G401.6 (cell line): Measurements from ENCODE around the gene AFF2.

Experiments
- FAIRE-seq: peaks from 2 replicates; lab custom pipeline; 2012; peaks lifted over from hg19 to GRCh38; lab: Jason Lieb, UNC

Gene AFF2

DNA sequence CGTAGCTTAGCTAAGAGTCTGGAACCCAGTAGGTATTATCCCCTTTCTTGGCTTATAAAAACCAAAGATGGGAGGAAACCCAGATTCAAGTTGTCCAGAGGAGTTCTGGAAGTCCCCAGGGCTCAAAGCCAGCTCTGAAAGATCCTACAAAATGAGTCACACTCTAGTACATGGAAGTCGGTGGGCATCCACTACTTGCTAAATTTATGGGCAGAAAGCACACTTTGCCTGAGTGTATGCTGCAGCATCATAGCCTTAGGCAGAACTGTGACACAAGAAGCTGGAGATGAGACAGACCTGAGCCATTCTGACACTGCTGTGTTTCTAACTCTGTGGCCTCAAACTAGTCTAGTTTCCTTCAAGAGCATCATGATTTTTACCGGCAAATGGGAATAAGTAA is 429.3 kb downstream of the AFF2 start:
- no peak for FAIRE-seq

DNA sequence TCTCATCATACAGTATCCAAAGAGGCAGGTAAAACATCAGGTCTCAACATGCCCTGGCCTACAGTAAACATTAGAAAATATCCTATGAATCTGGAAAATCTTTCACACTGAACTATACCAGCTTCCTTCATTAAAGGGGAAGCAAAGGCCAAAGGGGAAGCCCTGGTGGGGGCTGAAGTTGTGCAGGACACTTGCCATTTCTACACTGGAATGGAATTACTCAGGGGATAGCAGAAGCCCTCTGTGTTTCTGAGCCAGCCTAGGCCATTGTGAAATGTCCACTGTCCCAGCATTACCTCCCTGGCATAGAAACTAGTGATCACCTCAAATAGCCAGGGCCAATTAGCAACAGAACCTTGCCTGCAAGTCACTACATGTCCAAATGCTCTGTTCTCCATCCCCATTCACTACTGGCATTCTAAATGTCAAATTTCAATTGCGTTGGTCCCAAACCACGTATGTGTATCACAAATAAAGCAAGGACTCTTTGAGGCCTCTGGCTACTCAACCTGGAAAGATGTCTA is 429.9 kb downstream of the AFF2 start:
- FAIRE-seq = no peak

DNA sequence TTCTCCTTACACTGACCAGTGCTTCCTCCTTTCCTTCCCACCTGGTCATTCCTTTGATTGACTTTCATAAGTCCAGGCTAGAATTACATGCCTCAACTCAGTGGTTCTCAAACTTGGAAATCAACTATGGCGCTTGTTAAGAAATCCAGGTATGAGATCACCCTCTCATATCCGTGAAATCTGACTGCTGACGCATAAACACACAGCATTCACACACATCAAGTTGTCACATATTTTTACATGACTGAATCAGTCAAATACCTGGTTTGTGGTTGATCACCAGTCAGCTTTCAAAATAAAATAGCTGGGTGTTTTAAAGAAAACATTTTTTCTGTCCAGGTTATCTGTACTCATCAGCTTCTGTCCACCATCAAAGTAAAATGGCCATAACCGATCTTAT is 433.5 kb downstream of the AFF2 start:
- FAIRE-seq = no peak

DNA sequence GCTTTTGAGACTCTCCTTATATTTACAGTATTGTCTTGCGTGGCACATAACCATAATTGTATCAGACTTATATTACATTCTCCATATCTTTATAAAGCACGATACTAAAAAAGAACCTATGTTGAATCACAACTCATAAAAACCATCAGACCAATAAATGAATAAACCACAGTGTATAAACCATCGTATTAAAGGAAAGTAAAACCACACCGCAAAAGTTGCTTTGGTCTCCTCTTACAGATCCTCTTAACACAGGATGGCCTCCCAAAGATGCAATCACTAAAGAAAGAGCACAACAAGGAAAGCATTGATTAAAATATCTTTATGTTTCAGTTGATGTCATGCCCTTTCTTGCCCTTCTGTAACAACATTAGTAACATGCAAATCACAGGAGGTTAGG is 437.9 kb downstream of the AFF2 start:
- no peak for FAIRE-seq

DNA sequence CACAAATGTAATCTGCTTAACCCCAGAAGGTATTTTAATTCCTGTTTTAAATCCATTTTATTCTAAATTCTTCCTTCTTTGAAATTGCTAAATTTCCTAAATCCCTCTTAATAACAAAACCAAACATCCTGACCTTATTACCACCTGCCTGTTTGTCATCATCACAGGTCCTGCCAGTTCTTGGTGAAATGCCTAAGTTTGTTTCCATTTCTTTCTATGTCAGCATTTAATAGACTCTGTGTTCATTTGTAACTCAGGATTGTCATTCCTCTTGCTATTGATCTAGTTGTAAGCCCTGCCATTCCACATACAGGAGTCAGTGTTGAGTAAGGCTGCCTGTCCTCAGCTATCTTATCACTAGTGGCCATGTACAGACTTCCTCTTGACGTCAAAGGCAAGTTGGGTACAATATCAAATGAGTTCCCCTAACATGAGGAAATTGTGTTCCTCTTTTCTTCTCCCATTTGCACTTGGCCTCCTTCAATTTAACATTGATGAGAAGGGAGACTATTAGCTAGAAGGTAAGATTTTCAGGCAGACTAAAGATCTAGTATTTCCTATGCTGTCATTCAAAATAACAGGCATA is 440.1 kb downstream of the AFF2 start:
- no peak for FAIRE-seq

DNA sequence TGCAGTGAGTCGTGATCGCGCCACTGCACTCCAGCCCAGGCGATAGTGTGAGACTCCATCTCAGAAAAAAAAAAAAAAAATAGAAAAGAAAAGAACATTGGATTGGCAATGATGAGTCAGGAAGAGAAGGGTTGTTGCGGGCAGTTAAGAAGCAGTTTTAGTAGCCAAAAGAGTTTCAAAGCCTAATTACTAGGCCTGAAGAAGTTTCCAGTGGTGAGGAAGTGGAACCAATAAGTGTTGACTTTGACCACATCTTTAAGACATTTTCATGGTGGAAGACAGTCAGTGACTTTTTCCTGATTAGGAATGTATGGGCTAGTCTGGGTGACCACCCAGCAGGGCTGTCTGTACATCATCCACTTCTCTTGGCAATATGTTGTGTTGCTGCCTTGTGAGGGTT is 442.3 kb downstream of the AFF2 start:
- no peak for FAIRE-seq

DNA sequence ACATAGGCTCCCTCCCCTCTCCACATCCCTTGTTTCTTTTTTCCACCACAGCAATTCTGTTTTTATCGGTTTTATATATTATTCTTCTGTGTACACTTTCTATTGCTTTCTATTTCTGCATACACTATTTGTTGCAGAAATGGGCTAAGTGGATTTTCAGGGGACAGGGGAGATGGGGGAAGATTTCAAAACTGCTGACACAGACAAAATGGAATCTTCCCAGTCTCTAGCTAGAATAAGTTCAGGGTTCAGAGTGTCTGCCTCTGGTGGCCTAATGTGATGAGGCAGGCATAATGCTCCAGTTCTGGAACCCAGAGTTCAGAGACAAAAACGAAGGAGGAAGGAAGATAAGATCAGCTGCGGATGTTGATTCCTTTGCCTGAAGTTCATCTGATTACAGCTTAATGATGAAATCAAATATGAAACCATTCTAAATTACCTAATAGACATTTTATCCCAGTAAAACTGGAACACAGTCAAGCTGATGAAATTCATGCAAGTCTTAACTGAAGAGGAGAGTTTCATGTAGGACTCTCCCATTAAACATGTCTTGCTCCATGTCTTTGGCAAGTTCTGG is 447.1 kb downstream of the AFF2 start:
- no peak for FAIRE-seq

DNA sequence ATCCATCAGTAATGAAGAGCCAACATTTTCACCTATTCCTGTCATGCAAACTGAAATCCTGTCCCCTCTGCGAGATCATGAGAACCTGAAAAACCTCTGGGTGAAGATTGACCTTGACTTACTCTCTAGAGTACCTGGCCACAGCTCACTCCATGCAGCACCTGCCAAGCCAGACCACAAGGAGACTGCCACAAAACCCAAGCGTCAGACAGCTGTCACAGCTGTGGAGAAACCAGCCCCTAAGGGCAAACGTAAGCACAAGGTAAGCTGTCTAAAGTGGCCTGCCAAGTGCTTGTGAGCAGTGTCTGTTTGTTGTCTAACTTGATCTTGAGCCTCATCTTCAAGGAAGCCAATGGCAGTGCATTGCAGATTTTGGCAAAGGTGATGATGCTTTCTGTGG is 455.9 kb downstream of the AFF2 start:
- no peak for FAIRE-seq

DNA sequence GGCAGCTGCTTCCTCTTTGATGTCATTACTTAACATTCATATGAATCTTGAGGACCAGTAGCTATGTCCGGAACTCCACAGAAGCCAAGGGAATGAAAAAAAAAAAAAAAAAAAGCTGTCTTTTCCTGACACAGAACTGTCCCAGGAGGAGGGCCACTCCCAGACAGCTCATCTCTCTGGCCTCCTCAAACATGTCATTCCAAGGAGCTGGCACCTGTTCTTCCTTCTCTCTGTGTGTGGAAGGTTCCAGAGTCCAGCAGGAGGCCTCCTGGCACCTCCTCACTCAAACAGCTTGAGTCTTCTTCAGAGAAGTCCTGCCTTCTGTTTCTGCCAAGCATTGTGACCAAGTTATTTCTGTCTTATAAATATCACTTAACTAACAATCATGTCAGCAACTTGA is 458.5 kb downstream of the AFF2 start:
- FAIRE-seq = no peak

DNA sequence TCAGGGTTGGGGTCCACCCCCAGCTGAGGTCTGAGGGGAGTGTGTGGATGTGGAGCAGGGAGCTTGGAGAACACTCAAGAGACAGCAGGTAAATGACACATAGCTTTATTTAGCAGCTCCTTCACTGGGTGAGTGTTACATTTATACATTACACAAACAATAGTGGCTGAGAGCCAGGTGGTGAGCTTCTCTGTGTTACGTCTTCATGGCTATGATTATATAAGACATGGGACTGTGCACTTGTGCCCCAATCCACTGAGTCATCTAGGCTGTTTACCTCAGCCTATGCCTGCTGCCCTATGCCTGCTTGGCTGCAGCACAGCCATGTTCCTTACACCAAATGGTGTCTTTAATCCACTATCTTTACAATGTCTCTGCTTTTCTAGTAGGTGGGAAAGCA is 459.6 kb downstream of the AFF2 start:
- no peak for FAIRE-seq

DNA sequence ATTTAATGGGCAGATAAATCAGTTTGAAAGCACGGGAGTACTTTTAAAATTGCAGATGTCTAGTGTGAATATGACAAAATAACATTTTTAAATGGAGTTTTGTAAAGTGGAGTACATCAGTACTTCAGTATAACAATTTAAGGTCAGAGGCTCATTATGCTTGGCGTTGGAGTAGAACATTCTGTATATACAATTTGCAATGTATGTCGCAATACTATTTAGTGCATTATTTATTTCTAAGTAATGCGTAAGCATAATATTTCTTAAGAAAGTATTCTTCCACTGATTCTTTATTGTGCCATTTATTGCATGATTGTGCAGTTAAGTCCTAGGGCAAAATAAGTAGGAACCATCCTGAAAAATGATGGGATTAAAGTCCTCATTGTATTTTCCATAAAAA is 461.6 kb downstream of the AFF2 start:
- FAIRE-seq = no peak

DNA sequence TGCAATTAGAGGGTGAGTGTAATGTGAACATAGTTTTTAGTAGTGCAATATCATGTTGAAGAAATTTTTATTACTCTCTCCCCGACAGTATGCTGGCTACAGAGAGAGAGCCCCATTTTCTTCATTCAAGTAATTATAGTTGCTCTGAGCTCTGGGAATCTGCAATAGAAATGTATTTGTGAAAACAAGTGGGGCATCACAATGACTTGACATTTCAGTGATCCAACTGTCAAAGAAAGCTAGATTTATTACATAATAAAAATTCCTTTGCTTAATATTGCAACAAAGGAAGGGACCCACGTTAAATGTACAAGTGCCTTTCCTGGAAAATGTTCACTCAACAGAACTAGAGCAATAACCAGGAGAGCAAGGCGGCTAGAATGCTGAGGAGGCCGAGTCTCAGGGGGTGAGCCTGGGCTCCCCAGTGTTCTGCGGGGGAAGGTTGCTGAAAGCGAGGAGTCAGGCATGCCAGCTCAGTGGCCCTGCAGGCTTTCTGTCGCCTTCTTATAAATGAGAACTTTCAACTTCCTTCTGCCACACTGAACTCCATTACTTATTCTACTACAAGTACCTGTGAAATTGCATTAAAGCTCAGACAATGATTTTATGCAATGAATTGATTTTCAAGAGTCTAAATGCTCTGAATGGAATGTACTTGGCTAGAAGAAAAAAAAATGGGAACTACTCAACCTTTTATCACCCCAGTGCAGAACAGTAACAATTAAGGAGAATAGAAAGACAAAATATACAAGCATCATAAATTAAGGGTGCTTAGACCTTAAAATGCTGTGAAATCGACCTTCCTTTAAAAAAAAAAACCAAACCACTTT is 476.4 kb downstream of the AFF2 start:
- FAIRE-seq = no peak

DNA sequence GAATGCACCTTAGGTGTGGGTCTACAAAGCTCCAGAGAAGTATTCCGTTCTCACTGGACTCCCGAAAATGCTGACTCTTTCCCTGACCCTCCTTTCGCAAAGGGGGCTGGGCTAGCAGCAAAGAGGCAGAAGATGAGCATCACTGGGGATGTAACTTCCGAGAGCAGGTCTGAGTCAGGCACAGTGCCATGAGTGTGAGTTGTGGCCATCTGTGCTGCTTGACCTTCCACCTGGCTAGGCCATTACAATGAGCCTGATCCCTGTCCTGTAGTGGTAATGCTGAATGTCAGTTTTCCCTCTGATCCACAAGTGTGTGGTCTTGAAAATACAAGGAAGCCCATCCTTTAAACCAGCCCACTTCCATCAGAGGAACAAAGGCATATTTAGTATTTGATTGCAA is 479.4 kb downstream of the AFF2 start:
- no peak for FAIRE-seq

DNA sequence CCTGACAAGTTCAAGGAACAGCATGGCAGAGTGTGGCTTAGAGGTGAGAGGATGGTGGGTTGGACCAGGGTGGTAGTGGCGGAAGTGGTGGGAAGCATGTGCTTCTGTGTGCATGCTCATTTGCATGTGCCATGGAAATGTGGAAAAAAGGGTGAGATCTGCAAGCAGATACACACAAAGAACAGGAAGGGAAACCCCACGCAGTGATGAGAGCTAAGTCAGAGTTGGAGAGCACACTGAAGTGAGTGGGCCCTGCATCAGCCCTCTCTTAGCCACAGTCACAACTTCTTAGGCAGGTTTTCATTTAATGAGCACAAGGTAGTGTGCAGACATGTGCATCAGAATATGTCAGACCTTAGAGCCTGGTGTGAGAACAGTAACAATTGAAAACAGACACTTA is 483.8 kb downstream of the AFF2 start:
- FAIRE-seq = no peak

DNA sequence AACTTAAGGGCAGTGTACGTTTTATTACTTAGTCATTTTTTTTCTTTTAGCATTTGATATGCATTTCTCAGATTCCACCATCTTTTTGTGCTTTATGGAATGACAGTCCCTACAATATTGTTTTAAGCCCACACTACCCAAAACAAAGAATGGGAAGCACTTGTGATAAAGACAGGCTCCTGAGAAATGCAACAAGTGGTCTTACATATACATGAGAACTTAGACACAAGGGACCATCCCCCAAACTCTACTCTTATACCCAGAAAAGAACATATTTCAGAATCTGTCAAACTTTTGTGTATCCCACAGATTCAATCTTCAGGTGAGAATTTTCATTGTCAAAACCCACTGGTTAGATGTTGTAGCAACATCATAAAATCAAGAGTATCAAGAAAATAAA is 491.1 kb downstream of the AFF2 start:
- no peak for FAIRE-seq

DNA sequence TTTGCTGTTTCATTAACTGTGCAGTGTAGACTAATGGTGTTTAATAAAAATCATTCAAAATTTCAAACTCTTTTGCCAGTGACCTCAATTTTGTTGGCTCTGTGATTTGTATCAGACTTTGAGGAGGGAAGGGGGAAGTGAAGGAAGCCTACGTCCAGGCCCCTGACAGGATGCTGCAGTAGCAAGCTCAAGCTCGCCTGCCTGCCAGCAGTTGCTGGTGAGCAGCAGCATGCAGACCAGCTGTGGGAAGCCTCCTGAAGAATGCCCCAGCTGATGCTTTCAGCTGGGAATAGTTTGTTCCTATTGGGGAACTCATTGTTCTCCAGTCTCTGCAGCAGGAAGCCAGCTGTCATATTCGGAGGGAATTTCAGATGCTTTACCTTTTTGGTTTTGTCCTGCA is 495.2 kb downstream of the AFF2 start:
- no peak for FAIRE-seq

DNA sequence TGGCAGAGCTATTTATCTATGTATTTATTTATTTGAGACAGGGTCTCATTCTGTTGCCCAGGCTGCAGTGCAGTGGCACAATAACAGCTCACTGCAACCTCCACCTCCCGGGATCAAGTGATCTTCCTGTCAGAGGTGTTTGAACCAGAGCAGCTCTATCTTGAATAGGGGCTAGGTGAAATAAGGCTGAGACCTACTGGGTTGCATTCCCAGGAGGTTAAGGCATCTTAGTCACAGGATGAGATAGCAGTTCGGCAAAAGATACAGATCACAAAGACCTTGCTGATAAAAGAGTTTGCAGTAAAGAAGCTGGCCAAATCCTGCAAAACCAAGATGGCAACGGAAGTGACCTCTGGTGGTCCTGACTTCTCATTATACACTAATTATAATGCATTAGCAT is 501.9 kb downstream of the AFF2 start:
- FAIRE-seq = no peak

DNA sequence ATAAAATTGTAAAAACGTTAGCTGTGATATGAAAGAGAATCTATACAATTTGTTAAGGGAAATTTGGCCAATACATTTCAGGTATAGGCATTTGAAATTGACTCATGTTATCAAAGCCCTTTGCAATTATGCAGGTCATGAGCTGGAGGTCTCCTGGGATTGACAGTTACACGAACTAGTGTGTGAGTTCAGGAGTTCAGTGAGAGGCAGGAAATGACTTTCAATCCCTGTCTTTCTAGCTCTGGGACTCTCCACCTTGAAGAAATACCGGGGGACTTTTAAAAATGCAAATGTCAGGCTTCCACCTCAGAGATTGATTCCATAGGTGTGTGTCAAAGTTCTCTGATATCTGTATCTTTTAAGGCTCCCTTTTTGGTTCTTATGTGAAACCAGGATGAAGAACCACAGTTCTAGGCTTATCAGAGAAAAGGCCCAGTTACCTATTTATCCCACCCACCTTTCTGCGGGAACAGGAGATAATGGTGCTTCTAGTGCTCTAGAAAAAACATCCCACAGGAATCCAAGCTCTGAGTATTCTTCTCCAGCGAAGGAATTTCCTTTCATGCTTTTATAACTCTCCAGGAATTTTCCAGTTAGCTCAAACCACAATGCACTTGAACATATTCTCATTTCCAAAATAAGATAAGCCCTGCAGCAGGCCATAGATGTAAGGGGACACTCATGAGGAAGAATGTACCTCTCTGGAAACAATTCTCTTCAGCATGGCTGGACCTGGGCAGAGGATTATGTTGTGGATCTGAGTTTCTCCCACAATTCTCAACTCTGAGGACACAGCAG is 503.6 kb downstream of the AFF2 start:
- FAIRE-seq = no peak

DNA sequence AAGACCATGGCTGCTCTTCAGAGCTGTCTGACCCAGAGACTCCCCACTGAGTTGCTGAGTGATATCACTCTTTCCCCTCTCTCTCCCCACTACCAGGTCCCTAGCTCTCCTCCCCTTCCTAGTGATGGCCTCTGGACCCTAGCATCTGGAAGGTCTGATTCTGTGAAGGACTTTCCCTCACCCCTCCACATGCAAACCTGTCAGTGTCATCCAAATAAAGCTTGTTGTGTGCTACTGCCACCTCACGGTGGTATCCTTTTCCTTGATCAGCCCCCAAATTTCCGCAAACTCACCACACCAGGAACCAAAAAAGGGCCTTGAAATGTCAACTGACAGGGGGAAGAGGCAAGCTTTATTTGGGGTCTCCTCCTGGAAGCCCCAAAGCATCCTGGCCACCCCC is 504.5 kb downstream of the AFF2 start:
- FAIRE-seq = no peak

DNA sequence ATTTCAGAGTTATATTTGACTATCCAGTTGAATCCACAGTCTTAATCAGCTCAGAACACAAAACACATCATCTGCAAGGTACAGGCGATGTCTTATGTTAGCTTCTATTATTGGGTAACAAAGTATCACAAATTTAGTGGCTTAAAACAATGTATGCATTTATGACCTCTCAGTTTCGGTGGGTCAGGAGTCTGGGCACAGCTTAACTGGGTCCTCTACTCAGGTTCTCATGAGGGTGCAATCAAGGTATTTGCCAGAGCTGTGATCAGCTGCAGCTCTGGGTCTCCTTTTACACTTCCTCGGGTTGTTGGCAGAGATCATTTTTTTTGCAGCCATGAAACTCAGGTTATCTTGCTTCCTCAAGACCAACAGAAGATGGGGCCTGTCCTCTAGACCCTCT is 505.8 kb downstream of the AFF2 start:
- no peak for FAIRE-seq

DNA sequence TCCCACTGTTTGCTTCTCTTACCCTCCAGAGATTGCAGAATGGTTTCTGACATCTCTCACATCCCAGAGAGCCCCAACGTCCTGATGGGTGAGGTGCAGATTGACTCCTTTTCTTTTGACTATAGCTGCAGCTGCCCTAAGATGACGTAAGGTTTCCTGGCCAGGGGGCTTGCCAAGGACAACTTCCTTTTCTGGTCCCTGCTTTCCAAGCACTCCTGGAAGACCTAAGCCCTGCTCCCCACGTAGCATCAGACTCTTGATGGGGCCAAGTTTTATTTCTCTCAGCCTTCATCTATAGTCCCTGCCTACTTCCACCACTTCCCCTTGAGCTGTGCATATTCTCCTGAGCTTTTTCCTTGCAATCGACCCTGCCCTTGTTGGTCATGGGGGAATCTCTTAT is 507.0 kb downstream of the AFF2 start:
- no peak for FAIRE-seq

DNA sequence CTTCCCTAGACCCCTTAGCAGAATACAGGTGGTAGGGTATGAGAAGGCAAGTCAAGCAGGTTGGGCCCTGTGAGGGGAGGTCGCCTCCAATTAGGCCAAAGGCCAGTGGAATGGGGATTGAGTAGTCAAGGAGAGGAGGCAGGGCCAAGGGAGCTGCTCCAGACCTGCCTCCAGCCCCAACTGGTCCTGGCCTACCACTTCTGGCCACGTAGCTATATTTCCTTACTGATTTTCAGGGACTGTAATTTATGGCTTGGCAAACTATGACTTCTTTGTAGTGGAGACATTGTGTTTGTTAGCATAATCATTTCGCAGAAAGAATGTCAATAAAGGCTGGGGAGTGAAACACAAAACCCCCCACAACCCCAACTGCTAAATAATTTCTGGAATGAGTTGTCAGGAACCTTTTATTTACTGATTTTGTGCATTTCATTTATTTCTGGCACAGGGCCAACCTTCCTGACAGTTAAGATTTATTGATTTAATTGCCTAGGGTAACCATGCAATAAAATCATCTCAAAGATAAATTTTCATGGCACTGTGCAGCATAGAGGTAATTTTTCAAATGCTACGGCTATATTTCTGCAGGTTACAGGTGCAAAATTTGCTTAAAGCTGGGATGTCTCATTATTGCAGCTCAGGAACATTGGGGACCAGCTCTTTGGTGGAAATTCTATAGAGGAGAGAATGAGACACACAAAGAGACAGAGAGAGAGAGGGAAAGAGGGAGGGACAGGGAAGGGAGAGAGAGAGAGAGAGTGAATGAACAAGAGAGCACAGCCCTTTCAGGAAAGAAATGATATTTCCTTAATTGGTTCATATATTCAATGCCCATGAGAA is 509.8 kb downstream of the AFF2 start:
- no peak for FAIRE-seq
